HG03097 (cell line): ENCODE data around the gene TFR2.

ENCODE experiments used
- ATAC-seq: cut with Tn5 transposase; IDR thresholded peaks from one replicate; pipeline ENCODE4 v1.9.1; 2021; ENCODE audit not compliant: unreplicated experiment, low FRiP score

TFR2 gene

GRCh38 chr7:100588438-100588837 lies 52.9 kb downstream of the TFR2 start:
- no peak for ATAC-seq

GRCh38 chr7:100586266-100587025 lies 54.9 kb downstream of the TFR2 start, which contains the start of gene FBXO24:
FBXO24 (plus strand) TSS chr7:100586328; CDS start chr7:100586626, 298 bp downstream.
- ATAC-seq: peak; percentile 81

GRCh38 chr7:100585511-100586265 lies 55.7 kb downstream of the TFR2 start, which contains the start of gene LRCH4:
LRCH4 (minus strand) TSS chr7:100586129; CDS start chr7:100586100, 29 bp downstream.
- peak; percentile 11 for ATAC-seq

GRCh38 chr7:100584683-100585510 lies 56.5 kb downstream of the TFR2 start:
- ATAC-seq: no peak

GRCh38 chr7:100584054-100584682 lies 57.2 kb downstream of the TFR2 start:
- ATAC-seq: no peak

GRCh38 chr7:100583132-100584053 lies 58.0 kb downstream of the TFR2 start:
- ATAC-seq: no peak

GRCh38 chr7:100582650-100583049 lies 58.7 kb downstream of the TFR2 start:
- no peak for ATAC-seq

- no peak for ATAC-seq
Observed at GRCh38 chr7:100582041-100582579, 59.2 kb downstream of the TFR2 start.

GRCh38 chr7:100580466-100581283 lies 60.7 kb downstream of the TFR2 start:
- no peak for ATAC-seq

GRCh38 chr7:100578246-100579183 lies 62.8 kb downstream of the TFR2 start:
- ATAC-seq: no peak

GRCh38 chr7:100577507-100577906 lies 63.8 kb downstream of the TFR2 start:
- ATAC-seq: no peak

- ATAC-seq: no peak
Observed at GRCh38 chr7:100577103-100577502, 64.2 kb downstream of the TFR2 start.

- ATAC-seq: no peak
Observed at GRCh38 chr7:100576384-100576993, 64.9 kb downstream of the TFR2 start.

- no peak for ATAC-seq
Observed at GRCh38 chr7:100575746-100576383, 65.5 kb downstream of the TFR2 start.

- ATAC-seq: no peak
Observed at GRCh38 chr7:100575206-100575631, 66.1 kb downstream of the TFR2 start.
